CD4-positive, alpha-beta memory T cell (primary cell): ENCODE measurements around the gene ZC2HC1C. TPM values are rescaled to one million over a fixed set of nuclear protein-coding genes. Genes with fewer than 3 reads are reported as not detected.
A peak's percentile ranks its signal among the peaks of the same experiment; 100 is the strongest.

Experiments
- CTCF ChIA-PET: fragments of 350-600 bp; sonication (Branson Sonifier 250); formaldehyde crosslinking; loops from one replicate; lab custom pipeline; 2021; ENCODE audit warnings: inconsistent platforms; ENCODE audit not compliant: partially characterized antibody; lab: Charles Lee
- POLR2A ChIA-PET: fragments of 350-600 bp; sonication (Branson Sonifier 250); formaldehyde crosslinking; loops from one replicate; lab custom pipeline; 2021; ENCODE audit not compliant: partially characterized antibody; lab: Charles Lee
- DNase-seq, 5 donors: peaks; one replicate each; pipeline versions ENCODE4 v3.0.0 to v3.0.0-alpha.2; 2020 to 2022; ENCODE audit warnings: mixed read lengths in 1 of 5
- H3K27ac ChIP-seq: one replicate; pipeline ENCODE4 v1.7.0; 2013; ENCODE audit warnings: low read depth, low read length
- H3K27me3 ChIP-seq: 2 replicates; pipeline ENCODE4 v1.7.0; 2013; ENCODE audit warnings: mild to moderate bottlenecking, low read length, moderate library complexity; ENCODE audit not compliant: insufficient read depth
- H3K36me3 ChIP-seq: 2 replicates; pipeline ENCODE4 v1.7.0; 2013; ENCODE audit warnings: mild to moderate bottlenecking, low read length, moderate library complexity; ENCODE audit not compliant: insufficient read depth
- H3K4me1 ChIP-seq: 2 replicates; pipeline ENCODE4 v1.7.0; 2013; ENCODE audit warnings: mild to moderate bottlenecking, low read length, moderate library complexity; ENCODE audit not compliant: insufficient read depth
- H3K4me3 ChIP-seq, 2 donors: one replicate each; pipeline ENCODE4 v1.7.0; 2013; ENCODE audit warnings: low read length in 2 of 2, mild to moderate bottlenecking in 1 of 2
- H3K9me3 ChIP-seq, 2 donors: one replicate each; pipeline ENCODE4 v1.7.0; 2013; ENCODE audit warnings: low read length in 2 of 2, control low read depth in 1 of 2; ENCODE audit not compliant: control insufficient read depth in 1 of 2
- H3K27ac Mint-ChIP-seq, 7 donors: one replicate each; pipeline ENCODE4 v1.8.0; 2020 to 2021; ENCODE audit warnings: mixed read lengths in 7 of 7, mild to moderate bottlenecking in 6 of 7, inconsistent platforms in 3 of 7, moderate library complexity in 3 of 7
- H3K27me3 Mint-ChIP-seq, 2 donors: one replicate each; pipeline ENCODE4 v1.8.0; 2020 to 2021; ENCODE audit warnings: mixed read lengths in 2 of 2
- H3K36me3 Mint-ChIP-seq, 2 donors: one replicate each; pipeline ENCODE4 v1.8.0; 2020 to 2021; ENCODE audit warnings: mixed read lengths in 2 of 2, inconsistent platforms in 1 of 2, mild to moderate bottlenecking in 1 of 2
- H3K4me1 Mint-ChIP-seq, 4 donors: one replicate each; pipeline ENCODE4 v1.8.0; 2020 to 2021; ENCODE audit warnings: mixed read lengths in 4 of 4, mild to moderate bottlenecking in 1 of 4
- H3K4me3 Mint-ChIP-seq, 8 donors: one replicate each; pipeline ENCODE4 v1.8.0; 2020 to 2021; ENCODE audit warnings: mixed read lengths in 8 of 8, mild to moderate bottlenecking in 7 of 8, moderate library complexity in 6 of 8, inconsistent platforms in 3 of 8
- H3K9me3 Mint-ChIP-seq, 8 donors: one replicate each; pipeline ENCODE4 v1.8.0; 2020 to 2021; ENCODE audit warnings: mixed read lengths in 8 of 8, mild to moderate bottlenecking in 5 of 8, inconsistent platforms in 3 of 8, moderate library complexity in 1 of 8
- intact Hi-C: fragments of 100-400 bp; cut with micrococcal nuclease; formaldehyde crosslinking; loops from one replicate; pipeline ENCODE4 v1.15.1; 2023
- polyA plus RNA-seq, 2 donors: library from polyadenylated mRNA; unstranded; fragments of 300-500 nt; fragmentation: Illumina TruSeq; gene quantifications; one replicate each; pipeline ENCODE4 v1.2.3, GENCODE V29; 2021
- total RNA-seq, 2 experiments: library from RNA; stranded (reverse); gene quantifications; one replicate each; pipeline ENCODE4 v1.2.3, GENCODE V29; 2021

The ZC2HC1C gene
- total and polyA plus RNA-seq, 4 experiments from 2014 or later = 0.76 to 3.6 (median 1.2) TPM

DNA sequence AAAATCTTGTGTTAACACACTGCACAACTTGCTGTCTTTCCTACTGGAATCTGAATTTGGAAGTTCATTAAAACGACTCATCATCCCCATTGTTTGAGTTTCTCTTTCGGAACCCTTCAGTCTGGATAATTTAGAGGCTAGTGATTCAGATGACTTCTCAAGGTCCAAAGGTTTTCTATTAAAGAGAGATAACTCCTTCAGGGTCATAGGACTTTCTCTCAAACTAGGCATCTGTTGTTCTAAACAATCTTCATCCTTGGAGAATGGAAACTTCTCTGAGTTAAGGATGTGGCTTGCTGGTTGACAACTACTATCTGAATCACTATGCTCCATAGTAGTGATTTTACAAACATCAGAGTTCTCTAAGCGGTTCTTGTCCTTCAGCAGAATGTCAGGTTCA is 22.5 kb upstream of the ZC2HC1C start:
- Histone ChIP-seq H3K36me3 (no peaks in the 10 kb centered on the region), H3K4me1 (peaks cover 29% of the 10 kb centered on the region), H3K9me3 (no peaks in the 10 kb centered on the region), H3K27me3 (no peaks in the 10 kb centered on the region), H3K27ac (no peak overlapping the region), H3K4me3 (no peak overlapping the region)
- DNase-seq = no peak
- no peak overlapping the region for H3K27ac Mint-ChIP-seq
- ChIA-PET POLR2A (no interaction called here), CTCF (no interaction called here)
- intact Hi-C loops = no loop called here
- H3K4me3 Mint-ChIP-seq = no peak overlapping the region
- H3K9me3 Mint-ChIP-seq = no peaks in the 10 kb centered on the region
- H3K4me1 Mint-ChIP-seq = peaks cover 24 to 59% (median 40%) of the 10 kb centered on the region in 4 donors
- no peaks in the 10 kb centered on the region for H3K27me3 Mint-ChIP-seq
- H3K36me3 Mint-ChIP-seq = peaks cover 7 to 17% of the 10 kb centered on the region in 2 donors

GRCh38 chr14:75047506-75047905 is 21.9 kb upstream of the ZC2HC1C start:
- intact Hi-C loops = no loop called here
- H3K36me3 Mint-ChIP-seq = peaks cover 7 to 11% of the 10 kb centered on the region in 2 donors
- H3K27me3 Mint-ChIP-seq = no peaks in the 10 kb centered on the region

DNA sequence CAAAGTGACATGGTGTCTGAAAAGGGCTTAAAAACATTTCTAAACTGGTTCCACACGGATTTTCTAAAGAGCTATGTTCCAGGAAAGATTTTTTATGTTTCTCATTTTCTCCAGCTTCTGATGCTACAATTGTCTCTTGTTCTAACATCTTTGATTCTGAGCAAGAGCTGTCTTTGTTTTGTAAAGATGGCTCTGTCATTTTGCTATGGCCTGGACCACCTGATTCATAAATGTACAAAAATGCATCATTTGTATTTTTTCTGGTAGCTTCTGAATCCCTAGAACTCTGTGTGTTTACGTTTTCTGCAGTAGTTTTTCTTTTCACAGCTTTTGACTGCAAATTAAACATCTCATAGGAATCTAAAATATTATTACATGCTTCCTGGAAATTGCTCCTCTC is 21.3 kb upstream of the ZC2HC1C start:
- H3K27me3 ChIP-seq = no peaks in the 10 kb centered on the region
- intact Hi-C loops = no loop called here
- Mint-ChIP-seq H3K27me3 (no peaks in the 10 kb centered on the region), H3K4me3 (no peak overlapping the region), H3K4me1 (peaks cover 24 to 59% (median 40%) of the 10 kb centered on the region in 4 donors), H3K36me3 (peaks cover 7 to 10% of the 10 kb centered on the region in 2 donors), H3K9me3 (no peaks in the 10 kb centered on the region), H3K27ac (no peak overlapping the region)
- ChIA-PET CTCF (interaction anchor here (1.0 to 1.3 kb wide), 3 partner anchors 16 to 143 kb away, joined by 3 to 6 read pairs (median 4); partner anchors contain the start of gene ACYP1), POLR2A (interaction anchor here (1.0 to 1.9 kb wide), 3 partner anchors 15 to 40 kb away, joined by 3 to 8 read pairs (median 3); partner anchors contain the start of gene ACYP1)
- no peak for DNase-seq
- no peaks in the 10 kb centered on the region for H3K36me3 ChIP-seq
- H3K4me3 ChIP-seq = no peak overlapping the region
- no peaks in the 10 kb centered on the region for H3K9me3 ChIP-seq
- H3K4me1 ChIP-seq = peaks cover 29% of the 10 kb centered on the region
- no peak overlapping the region for H3K27ac ChIP-seq

More at GRCh38 chr14:75047506-75047905, 21.9 kb upstream of the ZC2HC1C start:
- CTCF ChIA-PET = interaction anchor here (1.2 kb wide), 1 partner anchor 143 kb away, joined by 4 read pairs; no protein-coding TSS in a partner anchor
- H3K4me1 Mint-ChIP-seq = peaks cover 24 to 59% (median 40%) of the 10 kb centered on the region in 4 donors
- DNase-seq = no peak
- Histone ChIP-seq H3K36me3 (no peaks in the 10 kb centered on the region), H3K4me3 (no peak overlapping the region), H3K4me1 (peaks cover 29% of the 10 kb centered on the region), H3K27ac (no peak overlapping the region), H3K27me3 (no peaks in the 10 kb centered on the region), H3K9me3 (no peaks in the 10 kb centered on the region)
- H3K4me3 Mint-ChIP-seq = no peak overlapping the region
- POLR2A ChIA-PET = interaction anchor here (1.9 kb wide), 1 partner anchor 16 kb away, joined by 8 read pairs; the partner anchor contains the start of gene ACYP1
- H3K27ac Mint-ChIP-seq = no peak overlapping the region
- H3K9me3 Mint-ChIP-seq = no peaks in the 10 kb centered on the region

DNA sequence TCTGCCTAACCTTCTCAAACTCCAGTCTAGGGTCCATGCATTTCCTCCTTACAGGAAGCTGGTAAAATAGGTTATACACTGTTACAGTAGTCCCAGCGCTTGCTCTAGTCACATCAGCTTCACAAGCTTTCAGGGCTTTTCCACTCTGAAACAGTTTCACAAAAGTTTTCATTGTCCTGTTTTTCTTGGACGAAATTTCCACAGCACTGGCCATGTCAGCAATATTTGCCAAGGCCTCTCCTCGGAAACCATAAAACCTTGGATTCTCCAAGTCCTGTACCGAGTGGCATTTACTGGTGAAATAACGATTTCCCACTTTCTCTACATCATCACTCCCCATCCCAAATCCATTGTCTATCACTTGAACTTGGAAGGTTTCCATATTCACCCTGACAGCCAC is 20.3 kb upstream of the ZC2HC1C start:
- Mint-ChIP-seq H3K27ac (no peak overlapping the region), H3K27me3 (no peaks in the 10 kb centered on the region), H3K36me3 (peaks cover 7 to 10% of the 10 kb centered on the region in 2 donors), H3K4me3 (peak overlapping the region in 1 of 8 donors; percentile 24), H3K9me3 (no peaks in the 10 kb centered on the region), H3K4me1 (peaks cover 22 to 58% (median 38%) of the 10 kb centered on the region in 4 donors)
- POLR2A ChIA-PET = interaction anchor here (1.0 to 1.9 kb wide), 3 partner anchors 14 to 39 kb away, joined by 3 to 8 read pairs (median 3); partner anchors contain the start of gene ACYP1
- no peaks in the 10 kb centered on the region for H3K27me3 ChIP-seq
- intact Hi-C loops = no loop called here
- no peak for DNase-seq
- H3K9me3 ChIP-seq = no peaks in the 10 kb centered on the region
- no peak overlapping the region for H3K4me3 ChIP-seq
- no peak overlapping the region for H3K27ac ChIP-seq
- CTCF ChIA-PET = interaction anchor here (1.0 to 1.3 kb wide), 2 partner anchors 14 to 39 kb away, joined by 3 to 6 read pairs; partner anchors contain the start of gene ACYP1
- H3K4me1 ChIP-seq = peaks cover 29% of the 10 kb centered on the region
- H3K36me3 ChIP-seq = no peaks in the 10 kb centered on the region

- H3K9me3 Mint-ChIP-seq = no peaks in the 10 kb centered on the region
- POLR2A ChIA-PET = interaction anchor here (1.2 to 2.5 kb wide), 2 partner anchors 14 to 21 kb away, joined by 4 to 18 read pairs; partner anchors contain the start of gene ACYP1
- Histone ChIP-seq H3K27ac (no peak overlapping the region), H3K9me3 (no peaks in the 10 kb centered on the region), H3K4me3 (no peak overlapping the region), H3K36me3 (no peaks in the 10 kb centered on the region), H3K27me3 (no peaks in the 10 kb centered on the region), H3K4me1 (peaks cover 29% of the 10 kb centered on the region)
- H3K27me3 Mint-ChIP-seq = no peaks in the 10 kb centered on the region
- peaks cover 7 to 9% of the 10 kb centered on the region in 2 donors for H3K36me3 Mint-ChIP-seq
- peak overlapping the region; percentile 81 to 96 (median 85) for H3K4me3 Mint-ChIP-seq
- CTCF ChIA-PET = interaction anchor here (0.9 to 1.4 kb wide), 3 partner anchors 13 to 21 kb away, joined by 3 to 4 read pairs (median 3); no protein-coding TSS in a partner anchor
- H3K4me1 Mint-ChIP-seq = peaks cover 17 to 52% (median 33%) of the 10 kb centered on the region in 4 donors
- peak overlapping the region in 4 of 7 donors; percentile 38 to 86 (median 74) for H3K27ac Mint-ChIP-seq
- intact Hi-C loops = loop anchor here (2.0 kb wide), 1 partner anchor 47 kb away; the partner anchor contains the start of gene EIF2B2
- DNase-seq = no peak
Measured at GRCh38 chr14:75049731-75050201, 19.7 kb upstream of the ZC2HC1C start.

DNA sequence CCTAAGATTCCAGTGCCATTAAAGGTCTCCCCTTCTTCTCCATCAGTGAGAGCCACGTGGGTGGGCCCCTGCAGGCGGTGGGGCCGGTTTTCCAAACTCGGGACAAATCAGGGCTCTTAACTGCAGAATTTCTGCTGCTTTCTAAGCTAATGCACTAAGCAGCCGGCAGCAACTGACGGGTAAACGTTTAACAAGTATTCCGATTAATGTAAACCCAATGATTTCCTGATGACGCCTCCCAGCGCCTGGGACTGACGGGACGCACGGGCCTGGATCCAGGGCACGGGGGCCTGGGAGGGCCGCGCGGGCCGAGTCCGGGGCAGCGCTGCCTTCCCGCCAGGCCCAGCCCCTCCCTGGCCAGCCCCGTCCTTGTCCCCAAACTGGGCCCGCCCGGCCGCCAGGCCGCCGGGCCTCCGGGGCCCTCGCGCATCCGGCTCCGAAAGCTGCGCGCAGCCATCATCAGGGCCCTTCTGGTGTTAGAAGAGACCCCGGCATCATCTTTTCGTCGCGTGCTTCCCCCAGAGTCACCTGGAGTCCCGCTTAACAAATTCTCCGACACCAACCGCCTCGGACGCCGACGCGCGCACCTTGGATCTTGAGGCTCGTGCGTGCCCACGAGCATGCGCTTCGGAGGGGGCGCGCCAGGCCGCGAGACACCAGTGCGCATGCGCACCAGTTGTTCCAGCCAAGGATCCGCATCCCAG is 18.4 kb upstream of the ZC2HC1C start, which contains the start of gene MLH3:
TSS of gene MLH3 (minus strand) at position 616 of the 704 bp plus-strand sequence. CDS start 1,812 bp downstream, outside the sequence.
- ChIA-PET CTCF (interaction anchor here (0.7 to 1.4 kb wide), 2 partner anchors 20 to 190 kb away, joined by 3 to 4 read pairs; no protein-coding TSS in a partner anchor), POLR2A (interaction anchor here (1.2 to 2.5 kb wide), 4 partner anchors 13 to 19 kb away, joined by 3 to 18 read pairs (median 6); partner anchors contain the start of genes ACYP1 and ZC2HC1C)
- Histone ChIP-seq H3K4me1 (peaks cover 22% of the 10 kb centered on the region), H3K36me3 (no peaks in the 10 kb centered on the region), H3K9me3 (no peaks in the 10 kb centered on the region), H3K27me3 (no peaks in the 10 kb centered on the region), H3K4me3 (peak within 1 kb of the TSS; percentile 63 to 73), H3K27ac (peak within 1 kb of the TSS; percentile 80)
- peaks cover 9 to 14% of the 10 kb centered on the region in 2 donors for H3K36me3 Mint-ChIP-seq
- intact Hi-C loops = loop anchor here (1.0 to 2.0 kb wide), 2 partner anchors 13 to 48 kb away; partner anchors contain the start of genes ACYP1 and EIF2B2
- peak; percentile 72 to 83 (median 79) for DNase-seq
- peak within 1 kb of the TSS; percentile 93 to 98 (median 97) for H3K27ac Mint-ChIP-seq
- no peaks in the 10 kb centered on the region for H3K9me3 Mint-ChIP-seq
- peaks cover 14 to 41% (median 31%) of the 10 kb centered on the region in 4 donors for H3K4me1 Mint-ChIP-seq
- H3K4me3 Mint-ChIP-seq = peak within 1 kb of the TSS; percentile 89 to 96 (median 94)
- H3K27me3 Mint-ChIP-seq = no peaks in the 10 kb centered on the region
